ENCODE measurements around the gene LSG1. TPM values are rescaled to one million over a fixed set of nuclear protein-coding genes. Genes with fewer than 3 reads are reported as not detected.

LSG1 gene
- total and polyA plus RNA-seq, 9 of the 15 experiments (the other 6 are each of a cell fraction or from before 2014, with no cell fraction given) = 14.9 to 73.7 (median 46.7) TPM

DNA sequence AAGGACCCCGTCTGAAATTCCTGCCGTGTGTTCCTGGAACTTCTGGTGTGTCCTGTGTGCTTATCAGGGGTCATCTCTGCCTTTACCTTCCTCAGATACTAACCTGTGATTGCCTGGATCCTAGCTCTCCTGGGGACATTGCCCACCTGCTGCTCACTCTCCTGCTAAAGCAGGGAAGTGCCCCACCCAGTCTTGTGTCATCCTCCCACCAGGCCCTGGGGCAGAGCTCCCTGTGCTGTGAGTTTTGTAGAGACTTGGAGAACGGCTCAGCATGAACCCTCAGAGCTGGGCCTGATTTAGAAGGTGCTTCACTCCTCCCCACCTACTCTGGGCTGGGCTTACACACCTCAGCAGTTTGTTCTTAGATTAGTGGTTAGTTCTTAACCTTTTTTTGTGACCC, 34.9 kb downstream of the LSG1 start:
- Histone ChIP-seq H2AFZ (ENCODE audit: low read depth, low read length) (no peak overlapping the region), H3K9ac (ENCODE audit: insufficient read depth in 1 of 2, low read depth in 2 of 2, low read length in 2 of 2) (no peak overlapping the region), H3K9me3 (replicated peaks; ENCODE audit: control insufficient read depth, insufficient read depth, low read depth, low read length) (no peaks in the 10 kb centered on the region), H3K4me1 (replicated peaks in 1 of 2; ENCODE audit: control insufficient read depth in 2 of 2, insufficient read depth in 2 of 2, low read length in 2 of 2) (peaks cover 2 to 18% of the 10 kb centered on the region in 2 experiments; a peak in 3 of 5 replicates), H3K4me3 (no peak overlapping the region), H3K27ac (ENCODE audit: extremely low read depth, low read depth, low read length) (no peak overlapping the region), H3K79me2 (ENCODE audit: control insufficient read depth, insufficient read depth, low read length) (peaks cover 7% of the 10 kb centered on the region), H3K9me1 (ENCODE audit: control insufficient read depth, insufficient read depth, low read length) (no peaks in the 10 kb centered on the region), H3K27me3 (ENCODE audit: control insufficient read depth in 2 of 2, insufficient read depth in 2 of 2, low read length in 2 of 2) (no peaks in the 10 kb centered on the region; a peak in 1 of 5 replicates), H3K36me3 (ENCODE audit: control insufficient read depth, insufficient read depth, low read length) (peaks cover 26% of the 10 kb centered on the region; the same call in 2 of the 3 replicates), H4K20me1 (replicated peaks; ENCODE audit: control insufficient read depth, insufficient read depth, low read length) (no peaks in the 10 kb centered on the region), H3K4me2 (ENCODE audit: insufficient read depth, low read length) (no peak overlapping the region)
- no peak for DNase-seq (ENCODE audit: extremely low read depth in 1 of 4, low spot score in 3 of 4)
- in situ Hi-C loops (cut with MboI) = no loop called here
- TF ChIP-seq RFX5 (IDR thresholded peaks at IDR 0.05; ENCODE audit: low read depth, low read length) (no peak), SOX6 (IDR thresholded peaks at IDR 0.05) (no peak), PHF20 (IDR thresholded peaks at IDR 0.05; ENCODE audit: partially characterized antibody) (no peak), SAFB (IDR thresholded peaks at IDR 0.05; ENCODE audit: borderline replicate concordance, low read depth, low read length) (no peak), BRCA1 (IDR thresholded peaks at IDR 0.05) (no peak), BRCA1 (CRISPR knock-in tag; IDR thresholded peaks at IDR 0.05) (no peak), KDM4B (IDR thresholded peaks at IDR 0.05; ENCODE audit: borderline replicate concordance in 2 of 2, low read depth in 1 of 2) (no peak), SPI1 (IDR thresholded peaks at IDR 0.05; ENCODE audit: borderline replicate concordance, low read depth, low read length) (no peak), ZNF79 (CRISPR knock-in tag; IDR thresholded peaks at IDR 0.05; ENCODE audit: low read depth) (no peak), EHMT2 (IDR thresholded peaks at IDR 0.05) (no peak), MYNN (IDR thresholded peaks at IDR 0.05) (no peak), MYNN (CRISPR knock-in tag; IDR thresholded peaks at IDR 0.05) (no peak), CBX5 (IDR thresholded peaks at IDR 0.05; ENCODE audit: borderline replicate concordance, low read depth) (no peak), ETS2 (tag; IDR thresholded peaks at IDR 0.05; ENCODE audit: borderline replicate concordance, poor library complexity, severe bottlenecking) (no peak), CSDE1 (IDR thresholded peaks at IDR 0.05) (no peak), MAFG (tag; conservative IDR thresholded peaks at IDR 0.05) (no peak), KHSRP (IDR thresholded peaks at IDR 0.05) (no peak), CREB3 (tag; conservative IDR thresholded peaks at IDR 0.05; ENCODE audit: low read depth) (no peak), RBM39 (optimal IDR thresholded peaks at IDR 0.05; ENCODE audit: low read depth, low read length) (no peak)
- TF ChIP-seq, protein P1, sequence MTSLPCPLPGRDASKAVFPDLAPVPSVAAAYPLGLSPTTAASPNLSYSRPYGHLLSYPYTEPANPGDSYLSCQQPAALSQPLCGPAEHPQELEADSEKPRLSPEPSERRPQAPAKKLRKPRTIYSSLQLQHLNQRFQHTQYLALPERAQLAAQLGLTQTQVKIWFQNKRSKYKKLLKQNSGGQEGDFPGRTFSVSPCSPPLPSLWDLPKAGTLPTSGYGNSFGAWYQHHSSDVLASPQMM (CRISPR knock-in tag; IDR thresholded peaks at IDR 0.05) = no peak
- TF ChIP-seq, protein P2, sequence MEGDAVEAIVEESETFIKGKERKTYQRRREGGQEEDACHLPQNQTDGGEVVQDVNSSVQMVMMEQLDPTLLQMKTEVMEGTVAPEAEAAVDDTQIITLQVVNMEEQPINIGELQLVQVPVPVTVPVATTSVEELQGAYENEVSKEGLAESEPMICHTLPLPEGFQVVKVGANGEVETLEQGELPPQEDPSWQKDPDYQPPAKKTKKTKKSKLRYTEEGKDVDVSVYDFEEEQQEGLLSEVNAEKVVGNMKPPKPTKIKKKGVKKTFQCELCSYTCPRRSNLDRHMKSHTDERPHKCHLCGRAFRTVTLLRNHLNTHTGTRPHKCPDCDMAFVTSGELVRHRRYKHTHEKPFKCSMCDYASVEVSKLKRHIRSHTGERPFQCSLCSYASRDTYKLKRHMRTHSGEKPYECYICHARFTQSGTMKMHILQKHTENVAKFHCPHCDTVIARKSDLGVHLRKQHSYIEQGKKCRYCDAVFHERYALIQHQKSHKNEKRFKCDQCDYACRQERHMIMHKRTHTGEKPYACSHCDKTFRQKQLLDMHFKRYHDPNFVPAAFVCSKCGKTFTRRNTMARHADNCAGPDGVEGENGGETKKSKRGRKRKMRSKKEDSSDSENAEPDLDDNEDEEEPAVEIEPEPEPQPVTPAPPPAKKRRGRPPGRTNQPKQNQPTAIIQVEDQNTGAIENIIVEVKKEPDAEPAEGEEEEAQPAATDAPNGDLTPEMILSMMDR (IDR thresholded peaks at IDR 0.05 in 2 of 3, conservative IDR thresholded peaks at IDR 0.05 in 1 of 3; ENCODE audit: insufficient read depth in 2 of 3, low read depth in 1 of 3, low read length in 3 of 3) = no peak
- TF ChIP-seq, protein P3, sequence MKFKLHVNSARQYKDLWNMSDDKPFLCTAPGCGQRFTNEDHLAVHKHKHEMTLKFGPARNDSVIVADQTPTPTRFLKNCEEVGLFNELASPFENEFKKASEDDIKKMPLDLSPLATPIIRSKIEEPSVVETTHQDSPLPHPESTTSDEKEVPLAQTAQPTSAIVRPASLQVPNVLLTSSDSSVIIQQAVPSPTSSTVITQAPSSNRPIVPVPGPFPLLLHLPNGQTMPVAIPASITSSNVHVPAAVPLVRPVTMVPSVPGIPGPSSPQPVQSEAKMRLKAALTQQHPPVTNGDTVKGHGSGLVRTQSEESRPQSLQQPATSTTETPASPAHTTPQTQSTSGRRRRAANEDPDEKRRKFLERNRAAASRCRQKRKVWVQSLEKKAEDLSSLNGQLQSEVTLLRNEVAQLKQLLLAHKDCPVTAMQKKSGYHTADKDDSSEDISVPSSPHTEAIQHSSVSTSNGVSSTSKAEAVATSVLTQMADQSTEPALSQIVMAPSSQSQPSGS (CRISPR knock-in tag; IDR thresholded peaks at IDR 0.05) = no peak
- ChIA-PET CTCF (ENCODE audit: low intra/inter-chr PET ratio) (no interaction called here), POLR2A (interaction anchor here (0.7 to 1.0 kb wide), 4 partner anchors 11 to 21 kb away, joined by 3 read pairs; no protein-coding TSS in a partner anchor)
- BruUV-seq (replicated peaks) = no TSS peak
- intact Hi-C loops (cut with micrococcal nuclease) = no loop called here
- no peak for ATAC-seq
- no peak for FAIRE-seq
- 22% methylated on average over 3 of the region's 3 CpGs for WGBS (ENCODE audit: insufficient coverage, low coverage, missing lambda C conversion rate)

All from K562 (cell line).